Right kidney (tissue), 1 donor: ENCODE results near the gene APRT.

Source experiments
- DNase-seq: peaks from one replicate; pipeline ENCODE4 v3.0.0-alpha.2; 2016

The APRT gene

GRCh38 chr16:88809068-88809675 is 2.6 kb downstream of the APRT start:
- DNase-seq: no peak

GRCh38 chr16:88807626-88808453 is 3.9 kb downstream of the APRT start:
- DNase-seq: no peak

GRCh38 chr16:88807142-88807625 is 4.5 kb downstream of the APRT start:
- no peak for DNase-seq

GRCh38 chr16:88806491-88807111 is 5.1 kb downstream of the APRT start:
- DNase-seq: no peak

DNA sequence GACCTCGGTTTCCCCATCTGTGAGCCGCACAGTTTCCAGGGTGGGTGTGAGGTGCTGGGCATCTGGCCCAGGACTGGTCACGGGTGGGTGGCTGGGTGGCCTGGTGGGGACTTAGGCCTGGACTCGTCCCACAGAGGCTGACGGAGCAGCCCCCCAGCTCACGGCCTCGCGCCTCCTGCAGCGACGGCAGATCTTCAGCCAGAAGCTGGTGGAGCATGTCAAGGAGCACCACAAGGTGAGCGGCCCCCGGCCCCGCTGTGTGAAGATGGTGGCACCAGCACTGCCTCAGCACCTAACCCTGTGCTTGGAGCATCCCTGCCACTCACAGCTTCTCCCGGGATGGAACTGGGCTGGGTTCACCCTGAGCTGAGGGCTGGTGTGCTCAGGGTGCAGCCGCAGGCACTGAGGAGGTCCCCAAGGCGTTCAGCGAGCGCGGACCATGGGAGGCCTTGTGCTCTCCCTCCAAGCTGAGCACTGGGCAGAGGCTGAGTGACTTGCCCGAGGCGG is 5.8 kb downstream of the APRT start:
- no peak for DNase-seq

GRCh38 chr16:88805340-88805715 is 6.4 kb downstream of the APRT start:
- no peak for DNase-seq

DNA sequence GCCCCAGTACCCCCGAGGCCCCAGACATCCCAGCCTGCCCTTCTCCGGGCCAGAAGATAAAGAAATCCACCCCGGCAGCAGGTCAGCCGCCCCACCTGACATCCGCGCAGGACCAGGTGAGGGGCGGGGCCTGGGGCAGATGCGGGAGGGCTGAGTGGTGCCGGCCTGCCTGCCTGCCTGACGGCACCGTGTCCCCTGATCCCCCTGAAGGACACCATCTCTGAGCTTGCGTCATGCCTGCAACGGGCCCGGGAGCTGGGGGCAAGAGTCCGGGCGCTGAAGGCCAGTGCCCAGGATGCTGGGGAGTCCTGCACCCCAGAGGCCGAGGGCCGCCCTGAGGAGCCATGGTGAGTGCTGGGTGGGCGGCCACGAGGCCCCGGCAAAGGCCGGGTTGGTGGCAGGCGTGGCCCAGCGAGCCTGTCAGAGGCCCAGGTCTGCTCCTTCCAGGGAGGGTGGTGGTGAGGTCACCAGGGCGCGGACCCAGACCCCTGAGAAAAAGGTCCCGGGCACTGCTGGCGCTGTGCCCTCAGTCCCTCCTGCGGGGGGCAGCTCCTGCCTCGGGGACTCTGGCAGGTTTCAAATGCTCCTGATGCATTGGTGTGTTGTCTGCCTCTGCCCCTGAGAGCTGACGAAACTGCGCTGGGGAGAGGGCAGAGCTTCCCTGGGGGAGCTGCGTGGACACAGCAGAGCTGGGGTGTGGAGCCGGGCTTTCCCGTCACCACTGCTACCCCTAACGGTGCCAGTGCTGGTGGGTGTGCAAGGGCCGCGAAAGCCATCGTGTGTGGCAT is 7.0 kb downstream of the APRT start:
- DNase-seq: peak; percentile 45

GRCh38 chr16:88804173-88804551 is 7.6 kb downstream of the APRT start:
- DNase-seq: no peak

- DNase-seq: peak; percentile 95
Observed at GRCh38 chr16:88803264-88803987, 8.3 kb downstream of the APRT start, which contains the start of gene CDT1. TSS of gene CDT1 (plus strand) at chr16:88803789. CDS start at chr16:88803832, 43 bp downstream.

DNA sequence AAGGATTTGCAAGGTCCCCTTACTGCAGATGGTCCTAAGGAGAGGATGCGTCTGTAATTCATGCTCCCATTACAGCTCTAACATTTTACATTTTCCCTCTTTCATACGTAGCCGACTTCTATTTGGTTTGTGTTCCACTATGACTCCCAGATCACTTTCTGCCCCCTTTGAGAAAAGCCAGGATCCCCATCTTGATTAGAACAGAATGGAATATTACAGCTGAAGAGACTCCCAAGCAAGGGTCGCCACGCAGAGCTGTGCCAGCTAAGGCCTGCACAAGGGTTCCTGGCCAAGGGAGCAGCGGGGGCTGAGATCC is 11.5 kb downstream of the APRT start:
- DNase-seq: no peak

GRCh38 chr16:88799569-88800276 is 12.0 kb downstream of the APRT start:
- DNase-seq: no peak

GRCh38 chr16:88798772-88799455 is 12.8 kb downstream of the APRT start:
- no peak for DNase-seq

GRCh38 chr16:88798073-88798472 is 13.7 kb downstream of the APRT start:
- no peak for DNase-seq

GRCh38 chr16:88796278-88796677 is 15.4 kb downstream of the APRT start:
- DNase-seq: no peak

DNA sequence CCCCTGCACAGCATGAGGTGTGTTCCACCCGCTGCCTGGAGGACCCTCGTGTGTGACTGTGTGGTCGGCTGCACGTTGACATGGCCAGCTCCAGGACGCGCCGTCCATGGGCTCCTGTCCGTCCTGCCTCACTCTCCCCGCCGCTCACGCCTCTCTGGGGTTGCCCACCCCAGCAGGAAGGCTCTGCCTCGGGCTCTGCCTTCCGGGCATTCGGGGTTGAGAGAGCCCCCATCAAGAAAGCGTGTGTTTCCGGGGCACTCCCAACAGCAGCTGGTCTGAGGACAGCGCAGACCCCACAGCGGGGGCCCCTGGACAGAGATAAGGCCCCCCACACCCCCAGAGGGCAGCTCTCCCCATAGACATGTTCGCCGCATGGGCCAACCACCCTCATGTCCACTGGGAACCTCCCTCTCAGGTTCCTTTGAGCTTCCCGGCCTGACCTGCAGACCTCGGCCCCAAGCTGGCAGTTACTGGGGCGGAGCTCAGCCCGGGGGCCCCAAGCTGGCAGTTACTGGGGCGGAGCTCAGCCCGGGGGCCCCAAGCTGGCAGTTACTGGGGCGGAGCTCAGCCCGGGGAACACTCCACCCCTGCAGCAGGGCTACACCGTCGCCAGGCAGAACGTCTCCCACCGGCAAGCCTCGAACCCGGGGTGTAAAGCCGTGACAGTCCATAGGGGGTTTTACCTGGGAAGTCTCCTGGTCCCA is 18.3 kb downstream of the APRT start:
- no peak for DNase-seq

DNA sequence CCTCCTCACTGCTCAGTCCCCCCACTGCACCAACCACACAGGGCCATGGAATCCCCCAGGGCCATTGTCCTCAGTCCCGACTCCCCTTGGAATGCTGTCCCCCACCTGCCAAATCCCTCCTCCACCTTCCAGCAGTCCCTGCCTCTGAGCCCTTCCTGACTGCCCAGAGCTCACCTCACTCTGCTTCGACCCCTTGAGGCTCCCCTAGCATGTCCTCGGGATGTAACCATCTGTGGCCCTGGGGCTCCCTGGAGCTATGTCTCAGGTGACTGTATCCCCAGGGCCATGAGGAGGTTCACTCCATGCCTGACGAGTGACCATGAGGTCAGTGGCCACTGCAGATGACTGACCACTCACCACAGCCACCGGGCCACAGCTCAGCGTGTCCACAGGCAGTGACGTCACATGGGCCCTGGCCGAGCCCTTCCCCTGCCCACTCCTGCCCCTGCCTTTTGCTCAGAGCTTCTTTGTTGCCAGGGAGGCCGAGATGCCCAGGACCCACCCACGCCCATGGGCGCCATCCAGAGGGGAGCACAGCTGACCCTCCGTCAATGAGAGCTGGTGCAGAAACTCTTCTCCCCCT is 19.0 kb downstream of the APRT start:
- DNase-seq: no peak

DNA sequence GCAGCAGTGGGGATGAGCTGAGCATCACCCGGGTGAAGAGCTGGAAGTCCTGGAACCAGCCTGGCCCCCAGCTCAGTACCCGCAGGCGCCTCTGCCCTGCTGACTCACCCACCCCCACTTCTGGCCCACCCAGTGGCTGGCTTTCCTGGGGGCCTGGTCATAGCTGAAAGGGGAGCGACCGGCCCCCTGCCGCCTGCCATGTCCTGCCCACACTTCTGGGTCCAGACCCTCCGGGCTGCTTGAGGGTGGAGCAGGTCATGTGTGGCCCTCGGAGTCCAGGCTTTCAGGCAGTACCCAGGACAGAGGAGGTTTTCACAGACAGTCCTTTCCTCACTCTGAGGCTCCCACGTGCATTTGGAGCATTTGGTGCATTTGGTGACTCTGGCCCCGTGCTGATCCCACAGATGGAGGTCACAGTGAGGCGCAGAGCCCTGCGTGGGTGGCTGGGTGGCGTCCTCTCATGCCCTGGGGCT is 19.6 kb downstream of the APRT start:
- no peak for DNase-seq

DNA sequence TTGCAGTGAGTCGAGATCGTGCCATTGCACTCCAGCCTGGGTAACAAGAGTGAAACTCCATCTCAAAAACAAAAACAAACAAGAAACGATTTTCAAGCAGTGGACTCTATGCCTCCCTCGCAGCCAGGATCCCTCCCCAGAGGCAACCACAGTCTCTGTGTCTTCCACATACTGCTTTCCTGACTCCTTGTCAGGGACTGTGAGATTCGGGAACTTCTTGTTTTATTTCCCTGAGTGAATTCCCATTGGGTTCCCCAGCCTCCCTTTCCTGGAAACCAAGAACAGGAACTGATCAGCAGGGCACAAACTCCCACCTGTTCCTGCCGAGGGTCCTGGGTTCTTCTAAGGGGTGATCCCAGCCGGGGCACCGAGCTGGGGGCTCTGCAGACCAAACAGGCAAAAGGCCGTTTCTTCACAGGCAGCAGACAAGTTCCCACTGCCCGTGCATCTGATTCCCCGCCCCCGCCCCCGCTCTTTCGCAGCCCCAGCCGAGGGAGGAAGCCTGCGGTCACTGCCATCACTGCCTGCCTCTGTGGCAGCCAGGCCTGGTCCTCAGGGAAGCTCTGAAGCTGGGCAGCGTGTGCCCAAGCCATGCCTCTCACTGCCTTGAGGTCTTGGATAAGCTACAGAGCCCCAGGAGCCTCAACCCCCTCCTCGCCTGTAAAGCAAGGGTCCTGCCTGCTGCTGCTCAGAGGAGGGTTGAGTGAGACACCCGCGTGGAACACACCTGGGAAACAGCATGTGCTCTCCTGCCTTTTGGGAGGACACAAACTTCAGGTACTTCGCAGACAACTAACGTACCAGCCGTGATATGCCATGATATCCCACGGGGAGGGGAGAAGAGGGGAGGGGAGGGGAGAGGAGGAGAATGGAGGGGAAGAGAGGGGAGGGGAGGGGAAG is 21.2 kb downstream of the APRT start:
- no peak for DNase-seq
